GM08714 (cell line): ENCODE results near the gene PDILT.

Experiments used
- H3K4me3 ChIP-seq: fragments of 200-500 bp; sonication (Bioruptor generic); 2 replicates; pipeline ENCODE4 v1.5.1; 2014; ENCODE audit warnings: mild to moderate bottlenecking, low read length, inconsistent platforms
- ZNF274 ChIP-seq: IDR thresholded peaks from 2 replicates; pipeline ENCODE4 v1.6.1; 2012; ENCODE audit warnings: mild to moderate bottlenecking, low read depth, low read length

PDILT gene

GRCh38 chr16:20352615-20353014, 51.9 kb downstream of the PDILT start, which contains the start of gene UMOD:
UMOD (minus strand) TSS chr16:20352715; CDS start chr16:20350737, 1,978 bp downstream.
- no peak within 1 kb of the TSS for H3K4me3 ChIP-seq
- no peak for TF ChIP-seq ZNF274

- H3K4me3 ChIP-seq = no peak overlapping the region
- no peak for TF ChIP-seq ZNF274
These were observed 54.9 kb downstream of the PDILT start for GRCh38 chr16:20349615-20350014.

- H3K4me3 ChIP-seq = no peak overlapping the region
These were observed 56.0 kb downstream of the PDILT start for GRCh38 chr16:20348365-20349185.

GRCh38 chr16:20347666-20348364, 56.7 kb downstream of the PDILT start:
- no peak for TF ChIP-seq ZNF274
- no peak overlapping the region for H3K4me3 ChIP-seq

More at GRCh38 chr16:20348365-20349185, 56.0 kb downstream of the PDILT start:
- no peak for TF ChIP-seq ZNF274

GRCh38 chr16:20344611-20345010, 59.9 kb downstream of the PDILT start:
- TF ChIP-seq ZNF274 = no peak
- no peak overlapping the region for H3K4me3 ChIP-seq

GRCh38 chr16:20339744-20340143, 64.8 kb downstream of the PDILT start:
- TF ChIP-seq ZNF274 = no peak
- H3K4me3 ChIP-seq = no peak overlapping the region

GRCh38 chr16:20336955-20337354, 67.6 kb downstream of the PDILT start:
- H3K4me3 ChIP-seq = no peak overlapping the region
- no peak for TF ChIP-seq ZNF274

- no peak overlapping the region for H3K4me3 ChIP-seq
- no peak for TF ChIP-seq ZNF274
These were observed 70.1 kb downstream of the PDILT start for GRCh38 chr16:20334396-20334795.

- no peak for TF ChIP-seq ZNF274
These were observed 71.4 kb downstream of the PDILT start for GRCh38 chr16:20333120-20333519.

GRCh38 chr16:20332411-20332810, 72.1 kb downstream of the PDILT start:
- no peak for TF ChIP-seq ZNF274
- no peak overlapping the region for H3K4me3 ChIP-seq

More at GRCh38 chr16:20333120-20333519, 71.4 kb downstream of the PDILT start:
- no peak overlapping the region for H3K4me3 ChIP-seq

GRCh38 chr16:20331635-20332034, 72.9 kb downstream of the PDILT start:
- H3K4me3 ChIP-seq = no peak overlapping the region
- TF ChIP-seq ZNF274 = no peak

- TF ChIP-seq ZNF274 = no peak
- no peak overlapping the region for H3K4me3 ChIP-seq
These were observed 75.0 kb downstream of the PDILT start for GRCh38 chr16:20329392-20330138.

GRCh38 chr16:20327444-20328041, 77.0 kb downstream of the PDILT start, which contains the start of gene GP2:
GP2 (minus strand) TSS chr16:20327513; CDS start chr16:20326431, 1,082 bp downstream.
- no peak for TF ChIP-seq ZNF274
- no peak within 1 kb of the TSS for H3K4me3 ChIP-seq

GRCh38 chr16:20326321-20326720, 78.2 kb downstream of the PDILT start:
- TF ChIP-seq ZNF274 = no peak
- no peak overlapping the region for H3K4me3 ChIP-seq
